Vagina (tissue), 2 donors: ENCODE data around the gene MYO1A. TPM values are rescaled to one million over a fixed set of nuclear protein-coding genes. Genes with fewer than 3 reads are reported as not detected.
A peak's percentile ranks its signal among the peaks of the same experiment; 100 is the strongest.

ENCODE experiments used
- DNase-seq, 2 donors: peaks; one replicate each; pipeline ENCODE4 v3.0.0-alpha.2; 2017; ENCODE audit errors: extremely low spot score in 2 of 2
- H3K27ac ChIP-seq: fragments of 200-600 bp; sonication (generic); one replicate; pipeline ENCODE4 v1.5.1; 2019
- H3K27me3 ChIP-seq: fragments of 200-600 bp; sonication (generic); one replicate; pipeline ENCODE4 v1.5.1; 2019
- H3K36me3 ChIP-seq, 2 donors: fragments of 200-600 bp; sonication (generic); one replicate each; pipeline ENCODE4 v1.5.1; 2017 to 2019
- H3K4me1 ChIP-seq: fragments of 200-600 bp; sonication (generic); one replicate; pipeline ENCODE4 v1.5.1; 2019
- H3K4me3 ChIP-seq, 2 donors: fragments of 200-600 bp; sonication (generic); 1 replicate in 1 of 2; 2 replicates in 1 of 2; pipeline ENCODE4 v1.5.1; 2016 to 2019
- H3K9me3 ChIP-seq: fragments of 200-600 bp; sonication (generic); one replicate; pipeline ENCODE4 v1.5.1; 2019
- CTCF ChIP-seq, 3 experiments: fragments of 450-650 bp in 2 of 3; fragments of 200-600 bp in 1 of 3; sonication (generic) in 1 of 3; IDR thresholded peaks; one replicate each; pipeline ENCODE4 v1.5.1; 2017 to 2019; ENCODE audit warnings: antibody characterized with exemption in 3 of 3, mild to moderate bottlenecking in 2 of 3, moderate library complexity in 2 of 3
- POLR2A ChIP-seq, 2 donors: fragments of 450-650 bp; IDR thresholded peaks; one replicate each; pipeline ENCODE4 v1.6.1; 2017; ENCODE audit warnings: antibody characterized with exemption in 2 of 2, mild to moderate bottlenecking in 2 of 2, moderate library complexity in 2 of 2
- POLR2AphosphoS5 ChIP-seq, 2 donors: sonication (generic); formaldehyde crosslinking; IDR thresholded peaks; one replicate each; pipeline ENCODE4 v1.9.0; 2017; ENCODE audit warnings: antibody characterized with exemption in 2 of 2, mild to moderate bottlenecking in 2 of 2, low read depth in 1 of 2; ENCODE audit not compliant: insufficient read depth in 1 of 2
- intact Hi-C: fragments of 100-400 bp; cut with DNase I; formaldehyde crosslinking; loops from one replicate; pipeline ENCODE4 v1.15.1; 2023
- total RNA-seq: library from RNA; depleted of rRNA; stranded (reverse); fragments of >200 nt; gene quantifications from one replicate; pipeline ENCODE4 v1.2.3, GENCODE V29; 2016

Gene MYO1A
- total RNA-seq, 1 donor from 2014 or later, result 1.2 TPM

DNA sequence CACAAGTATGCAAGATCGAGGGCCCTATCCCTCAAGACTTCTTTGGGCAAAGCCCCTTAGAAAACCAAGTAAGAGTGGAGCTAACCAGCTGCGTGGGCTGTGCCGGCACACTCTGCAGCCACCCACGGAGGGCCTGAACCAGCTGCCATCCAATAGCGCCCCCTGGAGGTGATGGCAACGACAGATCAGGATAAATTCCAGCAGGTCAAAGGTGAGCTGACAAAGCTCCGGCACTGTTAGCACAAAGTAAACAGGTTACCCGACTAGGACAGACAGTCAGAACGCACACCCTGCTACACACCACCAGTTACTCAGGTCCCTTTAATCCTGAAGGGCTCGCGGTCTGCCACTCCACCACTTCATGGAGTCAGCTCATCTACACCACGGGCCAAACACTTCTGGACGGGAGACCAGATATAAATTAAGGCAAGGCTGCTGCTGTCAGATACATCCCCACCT is 48.5 kb downstream of the MYO1A start:
- Histone ChIP-seq H3K36me3 (peaks cover 0 to 26% of the 10 kb centered on the region in 2 donors), H3K27me3 (no peaks in the 10 kb centered on the region), H3K9me3 (no peaks in the 10 kb centered on the region), H3K4me1 (peaks cover 39% of the 10 kb centered on the region), H3K4me3 (no peak overlapping the region), H3K27ac (peak overlapping the region; percentile 0)
- TF ChIP-seq POLR2AphosphoS5 (IDR thresholded peaks at IDR 0.05; ENCODE audit: insufficient read depth in 1 of 2, low read depth in 1 of 2) (no peak), CTCF (IDR thresholded peaks at IDR 0.05) (peak; percentile 21 to 57 (median 41))
- intact Hi-C loops, result no loop called here
- DNase-seq, result no peak

DNA sequence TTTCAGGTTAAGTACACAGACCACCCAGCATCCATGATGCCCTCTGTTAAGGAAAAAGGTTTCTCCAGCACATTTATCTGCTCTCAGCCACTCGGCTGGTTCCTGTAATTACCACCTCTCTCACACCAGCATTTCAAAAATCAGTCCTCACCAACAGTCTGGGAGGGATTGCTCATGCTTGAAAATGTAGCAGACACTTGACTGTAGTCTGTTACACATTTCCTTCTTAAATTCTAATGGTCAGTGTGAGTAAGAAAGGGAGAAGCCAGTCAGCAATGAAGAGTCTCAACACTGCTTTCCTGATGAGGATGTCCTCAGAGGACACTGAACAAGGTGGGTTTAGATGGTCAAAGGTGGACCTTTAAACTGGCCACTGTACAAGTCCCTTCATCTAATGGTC is 49.5 kb downstream of the MYO1A start:
- DNase-seq, result no peak
- Histone ChIP-seq H3K4me3 (no peak overlapping the region), H3K27me3 (no peaks in the 10 kb centered on the region), H3K36me3 (peaks cover 0 to 26% of the 10 kb centered on the region in 2 donors), H3K4me1 (peaks cover 34% of the 10 kb centered on the region), H3K27ac (no peak overlapping the region), H3K9me3 (no peaks in the 10 kb centered on the region)
- intact Hi-C loops, result no loop called here
- TF ChIP-seq POLR2AphosphoS5 (IDR thresholded peaks at IDR 0.05; ENCODE audit: insufficient read depth in 1 of 2, low read depth in 1 of 2) (no peak), CTCF (IDR thresholded peaks at IDR 0.05) (no peak), POLR2A (IDR thresholded peaks at IDR 0.05) (no peak)

GRCh38 chr12:56999456-56999855 is 50.5 kb downstream of the MYO1A start:
- intact Hi-C loops, result no loop called here
- peaks cover 24% of the 10 kb centered on the region for H3K4me1 ChIP-seq
- no peaks in the 10 kb centered on the region for H3K27me3 ChIP-seq
- no peaks in the 10 kb centered on the region for H3K9me3 ChIP-seq
- DNase-seq, result peak; percentile 32 to 43
- H3K27ac ChIP-seq, result no peak overlapping the region
- peaks cover 0 to 25% of the 10 kb centered on the region in 2 donors for H3K36me3 ChIP-seq
- no peak overlapping the region for H3K4me3 ChIP-seq
- no peak for TF ChIP-seq CTCF (IDR thresholded peaks at IDR 0.05)
- TF ChIP-seq POLR2A (IDR thresholded peaks at IDR 0.05), result no peak
- TF ChIP-seq POLR2AphosphoS5 (IDR thresholded peaks at IDR 0.05; ENCODE audit: insufficient read depth in 1 of 2, low read depth in 1 of 2), result no peak

- H3K36me3 ChIP-seq, result peaks cover 0 to 21% of the 10 kb centered on the region in 2 donors
- no peaks in the 10 kb centered on the region for H3K27me3 ChIP-seq
- H3K4me1 ChIP-seq, result peaks cover 21% of the 10 kb centered on the region
- H3K4me3 ChIP-seq, result no peak overlapping the region
- no peak for DNase-seq
- H3K27ac ChIP-seq, result no peak overlapping the region
- intact Hi-C loops, result no loop called here
- no peak for TF ChIP-seq POLR2A (IDR thresholded peaks at IDR 0.05)
- H3K9me3 ChIP-seq, result no peaks in the 10 kb centered on the region
Observed at GRCh38 chr12:56998981-56999380, 50.9 kb downstream of the MYO1A start.

DNA sequence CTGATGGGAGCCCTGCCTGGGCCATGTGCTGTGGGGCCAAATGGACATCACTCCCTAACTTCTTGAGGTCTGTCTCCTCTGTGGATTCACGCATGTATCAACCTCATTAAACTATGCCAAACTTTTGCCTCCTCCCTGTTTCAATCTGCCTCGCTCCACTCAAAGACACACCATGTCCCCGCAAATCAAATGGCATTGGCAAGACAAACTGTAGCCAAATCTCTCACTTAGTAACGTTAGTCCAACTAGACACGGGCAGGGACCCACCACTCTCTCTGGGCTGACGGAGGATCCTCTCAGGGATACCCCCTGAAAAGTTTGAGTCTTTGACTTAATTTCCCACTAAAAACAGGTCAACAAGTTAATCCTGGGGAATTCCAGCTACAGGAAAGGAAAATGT is 51.6 kb downstream of the MYO1A start:
- TF ChIP-seq CTCF (IDR thresholded peaks at IDR 0.05) (no peak), POLR2AphosphoS5 (IDR thresholded peaks at IDR 0.05; ENCODE audit: insufficient read depth in 1 of 2, low read depth in 1 of 2) (no peak), POLR2A (IDR thresholded peaks at IDR 0.05) (no peak)
- no peaks in the 10 kb centered on the region for H3K27me3 ChIP-seq
- peaks cover 0 to 14% of the 10 kb centered on the region in 2 donors for H3K36me3 ChIP-seq
- intact Hi-C loops, result no loop called here
- no peaks in the 10 kb centered on the region for H3K9me3 ChIP-seq
- H3K27ac ChIP-seq, result no peak overlapping the region
- H3K4me3 ChIP-seq, result no peak overlapping the region
- H3K4me1 ChIP-seq, result peaks cover 21% of the 10 kb centered on the region
- peak; percentile 22 to 65 for DNase-seq
